Measurements from ENCODE around the gene POLD2.

The POLD2 gene

DNA sequence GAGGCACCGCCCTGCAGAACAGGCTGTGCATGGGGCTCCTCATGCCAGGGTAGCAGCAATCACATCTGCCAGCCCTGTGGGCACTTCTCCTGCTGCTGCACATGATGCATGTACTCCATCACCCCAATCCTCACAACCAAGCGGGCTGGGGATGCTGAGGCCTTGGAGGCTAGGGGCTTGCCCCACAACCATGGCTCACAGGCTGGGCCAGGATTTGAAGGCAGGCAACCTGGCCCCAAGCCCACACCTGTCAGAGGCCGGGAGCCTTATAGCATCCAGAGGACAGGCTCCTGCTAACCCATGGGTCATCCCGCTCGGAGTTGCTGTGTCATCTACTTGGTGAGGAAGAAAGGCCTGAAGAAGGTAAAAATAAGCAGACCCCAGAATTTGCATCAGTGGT is 43.2 kb downstream of the POLD2 start:
- H3K27me3 ChIP-seq (ENCODE audit: low read length), result no peaks in the 10 kb centered on the region
- H3K9ac ChIP-seq (ENCODE audit: low read length), result no peak overlapping the region
- H3K27ac ChIP-seq (ENCODE audit: low read depth, low read length), result no peak overlapping the region
- H2AFZ ChIP-seq (ENCODE audit: low read depth, low read length, severe bottlenecking), result no peak overlapping the region
- no peaks in the 10 kb centered on the region for H3K9me2 ChIP-seq (replicated peaks; ENCODE audit: insufficient read depth, low read length)
- no peaks in the 10 kb centered on the region for H3K36me3 ChIP-seq (ENCODE audit: low read length)
- H3F3A ChIP-seq (ENCODE audit: insufficient read depth), result peaks cover 14% of the 10 kb centered on the region
- H4K20me1 ChIP-seq (ENCODE audit: low read depth, low read length), result no peaks in the 10 kb centered on the region
- H3K4me3 ChIP-seq (ENCODE audit: insufficient read depth, low read length, poor library complexity, severe bottlenecking), result no peak overlapping the region
- peaks cover 9% of the 10 kb centered on the region; the same call in 1 of the 2 replicates for H3K79me2 ChIP-seq (ENCODE audit: insufficient read depth, low read length)
- no peak overlapping the region for H3K4me2 ChIP-seq (ENCODE audit: low read depth, low read length, poor library complexity, severe bottlenecking)
- TF ChIP-seq, protein P1, sequence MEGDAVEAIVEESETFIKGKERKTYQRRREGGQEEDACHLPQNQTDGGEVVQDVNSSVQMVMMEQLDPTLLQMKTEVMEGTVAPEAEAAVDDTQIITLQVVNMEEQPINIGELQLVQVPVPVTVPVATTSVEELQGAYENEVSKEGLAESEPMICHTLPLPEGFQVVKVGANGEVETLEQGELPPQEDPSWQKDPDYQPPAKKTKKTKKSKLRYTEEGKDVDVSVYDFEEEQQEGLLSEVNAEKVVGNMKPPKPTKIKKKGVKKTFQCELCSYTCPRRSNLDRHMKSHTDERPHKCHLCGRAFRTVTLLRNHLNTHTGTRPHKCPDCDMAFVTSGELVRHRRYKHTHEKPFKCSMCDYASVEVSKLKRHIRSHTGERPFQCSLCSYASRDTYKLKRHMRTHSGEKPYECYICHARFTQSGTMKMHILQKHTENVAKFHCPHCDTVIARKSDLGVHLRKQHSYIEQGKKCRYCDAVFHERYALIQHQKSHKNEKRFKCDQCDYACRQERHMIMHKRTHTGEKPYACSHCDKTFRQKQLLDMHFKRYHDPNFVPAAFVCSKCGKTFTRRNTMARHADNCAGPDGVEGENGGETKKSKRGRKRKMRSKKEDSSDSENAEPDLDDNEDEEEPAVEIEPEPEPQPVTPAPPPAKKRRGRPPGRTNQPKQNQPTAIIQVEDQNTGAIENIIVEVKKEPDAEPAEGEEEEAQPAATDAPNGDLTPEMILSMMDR (IDR thresholded peaks at IDR 0.05; ENCODE audit: insufficient read depth, low read length, poor library complexity, severe bottlenecking), result no peak
- no peak for TF ChIP-seq EZH2phosphoT487 (conservative IDR thresholded peaks at IDR 0.05; ENCODE audit: low read length)
- H3K9me3 ChIP-seq (ENCODE audit: insufficient read depth, low read length), result no peaks in the 10 kb centered on the region

DNA sequence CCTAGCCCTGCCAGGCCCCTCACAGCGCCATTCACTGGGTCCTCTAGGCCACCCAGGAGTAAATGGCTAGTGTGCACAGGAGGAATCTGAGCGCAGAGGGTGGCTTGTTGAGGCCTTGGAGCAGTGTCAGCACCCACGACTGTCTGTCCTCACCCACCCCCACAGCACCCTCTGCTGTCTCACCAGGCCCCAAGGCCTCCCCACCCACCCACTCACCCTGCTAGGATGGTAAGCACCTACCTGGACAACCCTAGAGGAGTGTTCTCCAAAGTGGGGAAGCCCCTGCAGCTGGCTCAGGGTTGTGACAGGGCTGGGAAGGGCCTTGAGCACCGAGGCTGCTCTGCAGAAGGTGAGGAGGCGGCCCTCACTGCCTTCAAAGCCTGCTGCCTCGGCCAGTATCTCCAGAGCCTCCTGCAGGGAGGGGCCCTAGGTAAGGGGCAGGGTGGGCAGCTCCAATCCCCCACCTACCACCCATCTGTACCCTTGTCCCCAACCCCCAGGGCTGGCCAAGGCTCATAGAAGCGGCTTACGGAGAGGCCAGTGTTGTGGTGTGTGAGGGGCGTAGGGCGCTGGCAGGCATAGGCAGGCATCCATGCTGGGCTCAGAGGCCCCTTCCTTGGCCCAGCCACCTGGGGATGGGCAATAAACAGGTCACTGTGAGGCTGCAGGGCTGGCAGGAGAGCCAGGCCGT is 43.9 kb downstream of the POLD2 start:
- peaks cover 14% of the 10 kb centered on the region for H3F3A ChIP-seq (ENCODE audit: insufficient read depth)
- H3K9me2 ChIP-seq (replicated peaks; ENCODE audit: insufficient read depth, low read length), result no peaks in the 10 kb centered on the region
- no peak overlapping the region for H3K9ac ChIP-seq (ENCODE audit: low read length)
- no peaks in the 10 kb centered on the region for H4K20me1 ChIP-seq (ENCODE audit: low read depth, low read length)
- H3K9me3 ChIP-seq (ENCODE audit: insufficient read depth, low read length), result no peaks in the 10 kb centered on the region
- no peaks in the 10 kb centered on the region for H3K27me3 ChIP-seq (ENCODE audit: low read length)
- H3K4me2 ChIP-seq (ENCODE audit: low read depth, low read length, poor library complexity, severe bottlenecking), result no peak overlapping the region
- no peak overlapping the region for H3K27ac ChIP-seq (ENCODE audit: low read depth, low read length)
- no peak overlapping the region for H2AFZ ChIP-seq (ENCODE audit: low read depth, low read length, severe bottlenecking)
- H3K4me3 ChIP-seq (ENCODE audit: insufficient read depth, low read length, poor library complexity, severe bottlenecking), result no peak overlapping the region
- no peaks in the 10 kb centered on the region for H3K36me3 ChIP-seq (ENCODE audit: low read length)
- TF ChIP-seq EZH2phosphoT487 (conservative IDR thresholded peaks at IDR 0.05; ENCODE audit: low read length), result no peak
- TF ChIP-seq, protein P1 (IDR thresholded peaks at IDR 0.05; ENCODE audit: insufficient read depth, low read length, poor library complexity, severe bottlenecking), result no peak
- peaks cover 9% of the 10 kb centered on the region; the same call in 1 of the 2 replicates for H3K79me2 ChIP-seq (ENCODE audit: insufficient read depth, low read length)

DNA sequence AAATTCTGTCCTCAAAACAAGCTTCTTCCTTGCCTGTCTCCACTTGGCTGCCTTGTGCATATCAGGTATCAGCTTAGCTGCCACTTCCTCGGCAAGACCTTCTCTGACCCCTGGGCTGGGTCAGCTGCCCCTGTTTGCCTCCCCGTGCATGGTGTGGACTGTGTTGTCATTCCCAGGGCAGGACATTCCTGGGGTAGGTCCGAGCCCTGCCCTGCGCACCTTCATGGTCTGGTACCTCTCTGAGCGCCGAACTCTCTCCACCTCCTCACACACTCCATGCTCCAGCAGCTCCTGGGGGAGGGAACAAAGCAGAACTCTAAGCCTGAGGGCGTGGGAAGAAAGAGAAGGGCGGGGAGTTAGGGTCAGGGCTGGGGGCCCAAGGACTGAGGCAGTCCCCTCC is 44.8 kb downstream of the POLD2 start:
- no peak for TF ChIP-seq EZH2phosphoT487 (conservative IDR thresholded peaks at IDR 0.05; ENCODE audit: low read length)
- TF ChIP-seq, protein P1 (IDR thresholded peaks at IDR 0.05; ENCODE audit: insufficient read depth, low read length, poor library complexity, severe bottlenecking), result no peak
- Histone ChIP-seq H3K27me3 (ENCODE audit: low read length) (no peaks in the 10 kb centered on the region), H3K4me3 (ENCODE audit: insufficient read depth, low read length, poor library complexity, severe bottlenecking) (no peak overlapping the region), H3F3A (ENCODE audit: insufficient read depth) (peaks cover 13% of the 10 kb centered on the region), H3K79me2 (ENCODE audit: insufficient read depth, low read length) (peaks cover 9% of the 10 kb centered on the region; the same call in 1 of the 2 replicates), H3K9me2 (replicated peaks; ENCODE audit: insufficient read depth, low read length) (no peaks in the 10 kb centered on the region), H3K9ac (ENCODE audit: low read length) (no peak overlapping the region), H3K4me2 (ENCODE audit: low read depth, low read length, poor library complexity, severe bottlenecking) (no peak overlapping the region), H4K20me1 (ENCODE audit: low read depth, low read length) (no peaks in the 10 kb centered on the region), H3K36me3 (ENCODE audit: low read length) (no peaks in the 10 kb centered on the region), H3K27ac (ENCODE audit: low read depth, low read length) (no peak overlapping the region), H2AFZ (ENCODE audit: low read depth, low read length, severe bottlenecking) (no peak overlapping the region), H3K9me3 (ENCODE audit: insufficient read depth, low read length) (no peaks in the 10 kb centered on the region)

All from SU-DHL-6 (cell line).